HG03457 (cell line): ENCODE measurements around the gene FTL.

Experiments used
- ATAC-seq: cut with Tn5 transposase; IDR thresholded peaks from one replicate; pipeline ENCODE4 v1.9.1; 2021; ENCODE audit warnings: moderate number of reproducible peaks; ENCODE audit not compliant: unreplicated experiment

The FTL gene

DNA sequence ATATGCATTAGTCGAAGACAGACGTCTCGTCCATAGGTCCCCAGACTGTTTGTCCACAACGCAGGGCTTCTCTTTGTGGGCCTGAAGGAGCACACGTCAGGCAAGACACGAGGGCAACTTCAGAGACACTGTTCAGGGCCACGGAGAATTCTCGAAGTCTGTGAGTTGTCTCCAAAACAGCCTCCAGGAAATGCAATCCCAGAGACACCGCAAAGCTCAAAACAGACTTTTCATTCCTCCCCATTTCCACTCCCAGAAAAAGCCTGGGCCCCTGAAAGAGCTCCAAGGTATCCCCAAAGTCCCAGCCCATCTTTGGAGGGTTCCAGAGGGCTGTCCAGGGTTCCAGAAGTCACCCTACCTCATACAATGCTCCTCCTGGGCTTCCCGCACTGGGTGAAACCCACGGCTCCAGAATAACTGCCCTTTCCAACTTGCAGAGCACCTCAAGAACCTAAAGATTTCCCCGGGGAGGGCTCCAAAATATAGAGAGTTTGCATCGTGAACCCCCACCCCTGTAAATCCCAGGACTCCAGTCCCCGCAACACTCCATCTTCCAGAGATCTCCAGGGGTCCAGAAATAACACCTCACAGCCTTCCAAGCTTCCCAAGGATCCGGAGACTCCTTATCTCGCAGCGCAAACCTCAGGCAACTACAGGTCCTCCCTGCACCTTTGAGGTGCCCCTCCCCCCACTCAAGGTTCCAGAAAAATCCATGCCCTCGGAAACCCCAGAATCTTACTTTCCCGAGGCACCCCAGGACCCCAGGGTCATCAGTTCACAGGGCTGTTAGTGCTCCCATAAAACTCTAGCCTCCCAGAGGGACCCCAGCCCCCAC lies 687 bp upstream of the FTL start:
- ATAC-seq, result no peak

DNA sequence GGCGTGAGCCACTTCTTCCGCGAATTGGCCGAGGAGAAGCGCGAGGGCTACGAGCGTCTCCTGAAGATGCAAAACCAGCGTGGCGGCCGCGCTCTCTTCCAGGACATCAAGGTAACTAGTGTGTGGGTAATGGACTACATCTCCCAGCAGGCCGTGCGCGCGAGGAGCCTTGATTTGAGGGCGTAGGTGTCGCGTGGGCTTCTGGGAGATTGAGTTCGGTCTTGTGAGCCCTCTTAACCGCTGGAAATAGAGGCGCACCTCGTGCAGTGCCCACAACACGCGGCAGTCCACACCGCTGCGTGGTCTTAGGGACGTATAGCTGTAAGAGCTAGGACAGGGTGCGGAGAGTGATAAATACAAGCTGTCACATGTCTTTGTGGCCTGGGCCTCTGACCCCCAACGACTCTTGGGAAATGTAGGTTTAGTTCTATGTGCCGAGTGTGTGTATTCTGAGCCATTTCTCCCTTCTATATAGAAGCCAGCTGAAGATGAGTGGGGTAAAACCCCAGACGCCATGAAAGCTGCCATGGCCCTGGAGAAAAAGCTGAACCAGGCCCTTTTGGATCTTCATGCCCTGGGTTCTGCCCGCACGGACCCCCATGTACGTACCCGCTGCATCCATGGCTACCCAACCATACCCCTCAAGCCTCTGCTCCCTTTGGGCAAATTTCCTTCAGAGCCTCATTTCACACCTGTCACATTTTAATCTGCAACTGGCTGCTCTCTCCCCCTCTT lies 864 bp downstream of the FTL start:
- ATAC-seq, result peak; percentile 28

DNA sequence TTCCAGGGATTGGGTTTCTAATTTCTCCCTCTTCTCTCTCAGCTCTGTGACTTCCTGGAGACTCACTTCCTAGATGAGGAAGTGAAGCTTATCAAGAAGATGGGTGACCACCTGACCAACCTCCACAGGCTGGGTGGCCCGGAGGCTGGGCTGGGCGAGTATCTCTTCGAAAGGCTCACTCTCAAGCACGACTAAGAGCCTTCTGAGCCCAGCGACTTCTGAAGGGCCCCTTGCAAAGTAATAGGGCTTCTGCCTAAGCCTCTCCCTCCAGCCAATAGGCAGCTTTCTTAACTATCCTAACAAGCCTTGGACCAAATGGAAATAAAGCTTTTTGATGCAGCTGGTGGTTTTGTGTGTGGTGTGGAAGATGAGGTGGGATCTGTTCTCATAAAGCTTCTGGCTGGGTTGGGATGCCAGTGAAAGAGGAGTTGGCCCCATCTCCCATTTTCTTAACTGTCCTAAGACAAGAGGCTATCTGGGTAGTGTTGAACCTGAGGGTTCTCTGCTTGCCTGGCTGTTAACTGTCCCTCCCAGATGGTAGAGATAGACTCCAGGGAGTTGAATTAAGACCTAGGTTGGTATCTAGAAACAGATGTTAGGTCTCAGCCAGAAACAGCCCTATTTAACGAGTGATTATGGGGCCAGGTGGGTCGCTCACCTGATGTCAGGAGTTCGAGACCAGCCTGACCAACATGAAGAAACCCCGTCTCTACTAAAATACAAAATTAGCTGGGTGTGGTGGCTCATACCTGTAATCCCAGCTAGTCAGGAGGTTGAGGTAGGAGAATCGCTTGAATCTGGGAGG lies 1.6 kb downstream of the FTL start:
- ATAC-seq, result no peak

DNA sequence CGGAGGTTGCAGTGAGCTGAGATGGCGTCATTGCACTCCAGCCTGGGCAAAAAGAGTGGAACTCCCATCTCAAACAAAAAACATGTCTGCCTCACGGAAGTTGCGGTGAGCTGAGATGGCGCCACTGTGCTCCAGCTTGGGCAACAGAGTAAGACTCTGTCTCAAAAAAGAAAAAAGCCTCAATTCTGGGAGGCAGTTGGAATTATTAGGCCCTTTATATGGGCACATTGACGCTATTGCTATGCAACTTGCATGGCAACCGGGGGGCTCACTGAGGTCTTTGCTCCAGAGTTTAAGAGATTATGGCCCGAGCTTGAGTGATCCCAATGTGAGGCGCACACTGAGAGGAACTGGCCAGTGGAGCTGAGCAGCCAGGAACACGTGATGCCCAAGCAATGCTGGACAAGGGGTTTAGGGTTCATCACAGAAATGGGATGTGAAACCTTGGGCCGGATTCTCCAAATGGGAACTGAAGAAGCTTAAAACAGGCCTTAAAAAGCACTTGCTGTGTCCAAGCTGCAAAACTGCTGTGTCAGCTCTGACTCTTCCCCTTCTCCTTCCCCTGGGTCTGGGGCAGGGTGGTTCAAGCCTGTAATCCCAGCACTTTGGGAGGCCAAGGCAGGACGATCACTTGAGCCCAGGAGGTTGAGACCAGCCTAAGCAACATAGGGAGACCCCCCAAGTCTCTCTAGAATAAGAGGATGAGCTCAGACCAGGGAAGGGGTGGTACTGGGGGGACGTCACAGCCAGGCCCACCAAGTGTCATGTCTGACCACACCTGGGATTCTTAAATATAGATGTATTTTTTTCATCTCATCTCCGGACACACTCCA lies 2.5 kb downstream of the FTL start:
- no peak for ATAC-seq

DNA sequence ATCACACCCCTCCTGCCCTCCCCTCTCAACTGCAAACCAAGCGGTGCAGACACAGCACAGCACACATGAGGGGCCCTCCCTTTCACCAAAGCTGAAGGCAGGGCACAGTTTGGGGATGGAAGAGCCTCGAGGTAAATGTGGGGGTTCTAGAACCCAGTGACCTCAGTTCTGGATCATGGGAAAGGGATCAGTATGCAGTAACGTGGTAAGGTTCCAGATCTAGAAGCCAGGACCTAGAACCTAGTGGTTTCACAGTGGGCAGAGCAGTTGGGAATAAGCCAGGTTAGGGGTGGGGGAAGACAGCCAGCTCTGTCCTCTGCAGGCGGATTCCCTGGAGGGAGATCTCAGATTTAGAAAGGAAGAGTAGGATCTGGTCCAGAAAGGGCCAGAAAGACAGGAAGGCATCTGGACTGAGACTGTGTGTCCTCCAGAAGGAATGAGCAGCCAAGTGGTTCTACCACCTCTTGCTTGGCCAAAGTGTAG lies 3.1 kb downstream of the FTL start:
- no peak for ATAC-seq

DNA sequence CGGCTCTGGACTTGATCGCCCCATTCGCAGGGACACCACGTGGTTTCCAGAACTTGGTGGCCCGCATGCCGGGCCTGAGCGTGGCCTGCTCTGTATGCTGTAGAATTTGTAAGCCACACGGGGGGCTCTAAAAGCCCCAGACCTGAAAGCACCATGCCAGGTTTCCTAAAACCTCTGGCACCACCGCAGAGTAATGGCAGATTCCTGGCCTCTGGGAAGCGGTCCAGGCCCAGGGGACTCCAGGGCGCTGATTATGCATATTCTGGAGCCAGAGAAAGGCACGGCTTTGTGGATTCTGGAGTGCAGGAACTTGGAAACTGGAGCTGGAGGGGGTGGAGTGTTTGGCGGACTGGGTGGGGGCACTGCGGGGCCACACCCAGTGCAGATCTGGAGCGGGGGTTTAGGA lies 3.7 kb downstream of the FTL start:
- no peak for ATAC-seq

DNA sequence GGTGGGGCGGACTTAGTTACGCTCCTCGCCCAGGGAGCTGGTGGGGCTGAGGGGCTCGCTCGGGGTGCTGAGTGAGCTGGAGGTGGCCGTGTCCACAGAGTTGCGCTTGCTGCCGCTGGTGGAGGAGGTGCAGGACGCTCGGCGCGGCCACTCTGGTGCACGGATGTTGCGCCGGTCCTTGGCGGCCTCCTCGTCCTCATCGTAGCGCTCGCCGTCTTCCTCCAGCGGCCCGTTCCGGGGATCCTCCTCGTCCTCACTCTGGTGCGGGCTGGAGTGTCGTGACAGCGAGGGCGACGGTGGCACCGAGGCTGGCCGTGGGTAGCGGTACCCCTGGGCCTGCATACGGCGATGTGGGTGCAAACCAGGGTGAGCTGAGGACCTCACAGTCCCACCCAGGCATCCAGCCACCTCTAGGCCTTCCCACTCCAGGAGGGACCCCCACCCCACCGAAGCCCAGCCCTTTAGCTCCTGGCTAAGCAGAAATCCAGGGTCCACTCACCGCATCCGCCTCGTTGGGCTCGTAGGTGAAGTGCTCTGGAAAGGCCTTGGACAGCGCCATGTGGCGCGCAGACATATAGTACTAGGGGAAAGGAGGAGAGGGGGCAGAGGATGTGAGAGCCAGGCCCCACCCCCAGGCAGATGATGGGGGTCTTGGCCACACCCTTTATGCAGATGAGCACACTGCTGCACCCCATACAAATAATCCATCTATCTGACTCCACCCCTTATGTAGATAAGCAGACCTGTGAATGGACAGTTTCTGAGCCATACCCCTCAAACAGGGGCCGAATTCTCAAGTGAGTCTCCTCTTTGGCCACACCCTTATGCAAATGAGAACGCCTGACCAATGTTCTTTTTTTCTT lies 4.4 kb downstream of the FTL start:
- no peak for ATAC-seq

DNA sequence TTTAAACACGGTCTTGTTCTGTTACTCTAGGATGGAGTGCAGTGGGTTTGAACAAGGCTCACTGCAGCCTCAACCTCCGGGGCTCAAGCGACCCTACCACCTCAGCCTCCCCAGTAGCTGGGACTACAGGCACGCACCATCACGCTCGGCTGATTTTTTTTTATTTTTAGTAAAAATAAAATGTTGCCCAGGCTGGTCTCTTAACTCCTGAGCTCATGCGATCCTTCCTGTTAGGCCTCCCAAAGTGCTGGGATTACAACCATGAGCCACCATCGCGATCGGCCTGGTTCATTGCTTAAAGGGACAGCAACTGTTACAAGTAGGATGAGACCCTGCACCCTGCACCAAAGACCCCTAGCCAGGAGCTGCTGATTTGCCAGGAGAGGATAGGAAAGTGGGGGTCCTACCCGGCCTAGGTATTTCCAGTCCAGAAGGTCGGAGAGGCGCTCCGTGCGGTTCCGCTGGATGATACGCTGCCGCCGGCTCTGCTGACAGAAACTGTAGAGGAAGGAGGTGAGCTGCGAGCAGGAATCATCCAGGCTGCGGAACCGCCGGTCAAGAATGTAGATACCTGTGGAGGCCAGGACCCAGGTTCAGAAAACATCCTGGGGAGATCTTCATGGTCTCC lies 5.1 kb downstream of the FTL start:
- ATAC-seq, result no peak

DNA sequence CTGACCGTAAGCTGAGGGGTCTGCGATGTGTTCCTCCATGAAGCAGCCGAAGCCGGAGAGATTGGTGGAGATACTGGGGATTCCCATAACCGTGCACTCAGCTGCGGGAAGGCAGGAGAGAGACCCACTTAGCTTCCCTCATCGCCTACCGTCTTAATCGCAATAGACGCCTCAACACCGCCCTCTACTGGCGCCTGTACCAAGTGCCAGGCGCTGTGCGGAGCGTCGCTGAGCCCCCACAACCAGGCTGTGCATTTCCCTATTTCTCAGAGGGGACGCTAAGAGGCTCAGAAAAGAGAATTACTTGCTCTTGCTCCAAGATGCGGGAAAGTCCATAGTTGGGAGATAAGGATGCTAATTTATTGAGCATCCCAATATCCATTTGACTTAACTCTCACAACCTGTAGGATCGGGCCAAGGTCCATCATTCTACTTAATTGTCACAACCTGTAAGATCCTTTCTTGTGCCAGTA lies 5.8 kb downstream of the FTL start:
- no peak for ATAC-seq

DNA sequence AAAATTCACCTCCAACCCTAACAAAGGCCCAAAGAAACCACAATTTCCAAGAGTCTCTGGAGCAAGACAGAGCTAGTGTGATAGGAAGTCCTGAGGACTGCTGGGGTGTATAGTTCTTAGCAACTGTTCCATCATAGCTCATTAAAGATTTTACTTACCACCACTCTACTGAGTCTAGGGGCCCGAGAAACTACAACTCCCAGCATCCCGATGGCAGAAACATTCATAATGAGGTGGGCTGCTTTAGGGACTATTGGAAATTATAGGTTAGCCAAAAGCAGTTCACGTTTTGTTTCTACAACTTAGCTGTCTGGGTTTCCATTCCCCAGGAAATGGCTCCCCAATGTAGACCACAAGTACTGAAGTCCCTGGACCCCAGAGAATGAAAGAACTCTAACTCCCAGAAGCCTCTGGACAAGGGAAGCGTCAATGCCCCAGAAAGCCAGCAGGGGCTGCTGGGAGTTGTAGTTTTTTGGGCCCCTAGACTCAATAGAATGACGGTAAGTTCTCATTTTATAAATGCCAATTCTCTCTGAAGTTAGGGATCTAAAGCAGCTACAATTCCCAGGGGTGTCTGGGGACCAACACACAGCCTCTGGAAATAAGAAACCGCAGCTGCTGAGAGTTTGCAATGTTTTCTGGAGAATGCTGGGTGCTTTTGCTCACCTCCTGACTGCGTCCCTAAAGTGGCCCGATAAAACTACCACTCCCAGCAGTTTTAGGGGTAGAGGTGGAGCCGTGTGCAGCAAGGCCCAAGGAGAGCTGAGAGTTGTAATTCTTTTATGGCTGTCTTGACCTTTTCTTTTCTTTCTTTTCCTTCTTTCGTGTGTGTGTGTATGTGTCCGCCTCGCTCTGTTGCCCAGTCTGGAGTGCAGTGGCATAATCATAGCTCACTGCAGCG lies 11.1 kb downstream of the FTL start:
- ATAC-seq, result no peak

DNA sequence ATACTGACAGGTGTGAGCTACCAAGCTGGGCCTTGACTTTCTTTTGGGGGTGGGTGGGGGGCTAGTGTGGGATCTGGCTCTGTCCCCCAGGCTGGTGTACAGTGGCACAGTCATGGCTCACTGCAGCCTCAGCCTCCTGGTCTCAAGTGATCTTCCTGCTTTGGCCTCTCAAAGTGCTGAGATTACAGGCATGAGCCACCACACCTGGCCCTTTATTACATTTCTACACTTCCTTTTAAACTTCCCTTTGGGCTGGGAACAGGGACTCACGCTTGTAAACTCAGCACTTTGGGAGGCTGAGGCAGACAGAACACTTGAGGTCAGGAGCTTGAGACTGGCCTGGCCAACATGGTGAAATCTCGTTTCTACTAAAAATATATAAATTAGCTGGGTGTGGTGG lies 12.0 kb downstream of the FTL start:
- ATAC-seq, result no peak

DNA sequence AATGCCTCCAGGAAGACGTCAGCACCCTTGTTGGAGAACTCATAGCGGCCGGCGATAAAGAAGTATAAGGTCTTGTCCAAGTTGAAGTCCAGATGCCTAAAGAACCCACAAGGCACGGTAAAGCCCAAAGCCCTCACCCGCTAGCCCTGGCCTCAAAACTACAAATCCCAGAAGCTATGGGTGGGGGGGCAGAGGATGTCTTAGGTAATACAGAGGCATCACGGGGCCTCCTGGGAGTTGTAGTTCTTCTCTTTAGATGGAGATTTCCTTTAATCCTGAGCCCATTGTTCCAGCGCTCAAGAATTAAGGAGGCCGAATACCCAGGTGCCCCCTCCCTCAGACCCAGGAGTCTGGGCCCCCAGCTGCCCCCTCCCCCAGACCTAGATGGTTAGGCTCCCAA lies 17.2 kb downstream of the FTL start:
- ATAC-seq, result no peak

DNA sequence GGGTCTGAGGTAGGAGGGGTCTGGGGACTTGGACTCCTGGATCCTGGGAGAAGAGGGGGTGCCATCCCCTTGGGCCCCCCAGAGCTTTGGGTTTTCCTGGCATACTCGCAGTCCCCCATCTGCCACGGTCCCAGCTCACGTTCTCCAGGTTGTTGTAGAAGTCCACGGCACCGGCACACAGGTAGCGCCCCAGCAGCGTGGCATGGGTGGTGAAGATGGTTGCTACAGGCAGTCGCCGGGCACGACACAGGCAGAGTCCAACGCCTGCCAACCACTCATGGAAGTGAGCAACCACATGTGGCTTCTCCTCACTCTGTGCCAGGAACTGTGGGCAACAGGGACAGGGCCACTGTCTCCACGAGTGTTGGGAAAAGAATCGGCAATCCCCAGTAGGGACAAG lies 20.6 kb downstream of the FTL start:
- ATAC-seq, result no peak

DNA sequence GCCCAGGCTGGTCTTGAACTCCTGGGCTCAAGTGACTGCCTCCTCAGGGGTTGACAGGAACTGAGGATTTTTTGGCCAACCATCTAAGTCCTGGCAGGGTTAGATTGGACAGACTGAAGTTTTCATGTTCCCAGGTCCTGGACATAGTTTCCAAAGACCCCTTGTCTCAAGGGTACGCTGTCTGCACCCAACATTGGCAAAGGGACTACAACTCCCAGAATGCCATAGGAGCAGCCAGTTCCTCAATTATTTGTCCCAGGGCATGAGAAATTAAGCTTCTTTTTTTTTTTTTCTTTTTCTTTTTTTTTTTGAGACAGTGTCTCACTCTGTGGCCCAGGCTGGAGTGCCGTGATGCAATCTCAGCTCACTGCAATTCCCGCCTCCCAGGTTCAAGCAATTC lies 21.1 kb downstream of the FTL start:
- no peak for ATAC-seq

DNA sequence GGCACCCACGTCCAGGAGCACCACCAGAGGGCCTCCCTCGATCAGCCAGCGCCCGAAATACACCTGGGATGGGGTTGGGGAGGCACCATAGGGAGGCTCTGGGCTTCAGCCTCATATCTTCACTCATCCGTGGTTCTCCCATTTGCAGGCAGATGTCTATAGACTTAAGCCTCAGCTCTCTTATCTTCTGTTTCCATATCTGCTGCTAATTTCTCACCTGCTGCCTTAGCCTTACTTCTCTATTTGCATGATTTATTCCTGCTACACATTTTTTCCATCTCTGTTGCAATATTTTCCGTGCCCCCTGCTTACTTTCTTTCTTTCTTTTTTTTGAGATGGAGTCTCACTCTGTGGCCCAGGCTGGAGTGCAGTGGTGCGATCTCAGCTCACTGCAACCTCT lies 22.2 kb downstream of the FTL start:
- ATAC-seq, result no peak

DNA sequence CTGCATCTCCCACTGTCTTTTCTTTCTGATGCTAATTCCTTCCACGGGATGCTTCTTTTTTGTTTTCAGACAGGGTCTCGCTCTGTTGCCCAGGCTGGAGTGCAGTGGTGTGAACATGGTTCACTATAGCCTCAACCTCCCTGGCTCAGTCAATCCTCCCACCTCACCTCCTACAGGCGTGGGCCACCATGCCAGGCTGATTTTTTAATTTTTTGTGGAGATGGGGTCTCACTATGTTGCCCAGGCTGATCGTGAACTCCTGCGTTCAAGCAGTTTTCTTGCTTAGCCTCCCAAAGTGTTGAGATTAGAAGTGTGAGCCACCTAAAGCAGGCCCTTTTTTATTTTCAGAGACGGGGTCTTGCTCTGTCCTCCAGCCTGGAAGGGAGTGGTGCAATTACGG lies 23.2 kb downstream of the FTL start:
- no peak for ATAC-seq

DNA sequence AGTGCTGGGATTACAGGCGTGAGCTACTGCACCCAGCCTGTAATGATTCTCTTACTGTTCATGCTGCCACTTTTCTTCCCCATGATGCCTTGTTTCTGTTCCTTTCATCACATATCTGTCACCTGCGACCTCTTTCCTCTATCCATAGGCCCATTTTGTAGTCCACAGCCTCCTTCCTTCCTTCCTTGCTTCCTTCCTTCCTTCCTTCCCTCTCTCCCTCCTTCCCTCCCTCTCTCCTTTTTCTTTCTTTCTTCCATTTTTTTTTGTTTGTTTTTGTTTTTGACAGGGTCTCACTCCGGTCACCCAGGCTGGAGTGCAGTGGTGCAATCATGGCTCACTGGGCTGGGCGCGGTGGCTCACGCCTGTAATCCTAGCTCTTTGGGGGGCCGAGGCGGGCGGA lies 23.8 kb downstream of the FTL start:
- no peak for ATAC-seq

DNA sequence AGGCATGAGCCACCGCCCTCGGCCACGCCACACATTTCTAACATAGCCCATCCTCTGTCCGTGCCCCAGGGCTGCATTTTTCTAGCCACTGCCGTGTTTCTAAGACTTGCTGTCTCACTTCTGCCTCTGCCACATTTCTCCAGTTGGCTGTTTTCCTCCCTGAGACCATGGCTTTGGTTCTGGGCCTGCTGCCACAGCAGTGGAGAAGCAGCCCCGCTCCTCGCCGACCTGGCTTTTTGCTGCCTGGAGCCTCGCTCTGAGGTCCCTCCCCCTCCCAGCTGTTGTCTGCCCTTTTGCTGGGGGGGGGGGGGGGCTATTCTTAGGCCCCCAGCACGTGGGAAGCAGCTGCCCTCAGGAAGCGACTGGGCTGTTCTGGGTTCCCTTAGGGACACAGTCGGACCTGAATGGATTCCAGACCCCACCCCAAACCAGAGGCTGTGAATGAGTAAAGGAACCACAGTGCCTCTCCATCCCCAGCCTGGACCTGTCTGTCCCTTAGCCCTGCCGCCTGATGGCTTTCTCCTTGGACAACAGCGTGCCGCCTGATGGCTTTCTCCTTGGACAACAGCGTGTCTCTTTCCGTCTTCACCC lies 24.7 kb downstream of the FTL start:
- no peak for ATAC-seq
